CD4-positive, alpha-beta T cell (primary cell): ENCODE data around the gene MAGI1. TPM values are rescaled to one million over a fixed set of nuclear protein-coding genes. Genes with fewer than 3 reads are reported as not detected.

ENCODE experiments used
- ATAC-seq: fragments of 200-7000 bp; cut with Tn5 transposase; one replicate; pipeline ENCODE4 v1.10.0; 2022; ENCODE audit warnings: mild to moderate bottlenecking; ENCODE audit not compliant: poor library complexity
- CTCF ChIA-PET: fragments of 350-600 bp; sonication (Branson Sonifier 250); formaldehyde crosslinking; loops from one replicate; lab custom pipeline; 2021; ENCODE audit warnings: antibody characterized with exemption, inconsistent platforms; lab: Charles Lee
- POLR2A ChIA-PET: fragments of 350-600 bp; sonication (Branson Sonifier 250); formaldehyde crosslinking; loops from one replicate; lab custom pipeline; 2021; ENCODE audit warnings: antibody characterized with exemption, inconsistent platforms; lab: Charles Lee
- DNase-seq, 14 experiments: peaks; one replicate each; pipeline ENCODE4 v3.0.0-alpha.2; 2013 to 2020; ENCODE audit warnings: mixed read lengths in 2 of 14
- H3K27ac ChIP-seq, 2 donors: one replicate each; pipeline versions ENCODE4 v1.5.1 to v1.7.0; 2013; ENCODE audit warnings: low read length in 2 of 2, low read depth in 1 of 2, mild to moderate bottlenecking in 1 of 2
- H3K27me3 ChIP-seq, 2 experiments: 1 replicate in 1 of 2; 2 replicates in 1 of 2; pipeline versions ENCODE4 v1.6.1 to v1.7.0; 2013; ENCODE audit warnings: low read length in 2 of 2, control low read depth in 1 of 2, mild to moderate bottlenecking in 1 of 2, moderate library complexity in 1 of 2; ENCODE audit not compliant: insufficient read depth in 2 of 2, control insufficient read depth in 1 of 2
- H3K36me3 ChIP-seq: one replicate; pipeline ENCODE4 v1.6.1; 2013; ENCODE audit warnings: low read length, control low read depth; ENCODE audit not compliant: insufficient read depth
- H3K4me1 ChIP-seq: one replicate; pipeline ENCODE4 v1.6.1; 2013; ENCODE audit warnings: low read length, control low read depth; ENCODE audit not compliant: insufficient read depth
- H3K4me3 ChIP-seq: one replicate; pipeline ENCODE4 v1.5.1; 2013; ENCODE audit warnings: mild to moderate bottlenecking, low read length, moderate library complexity
- H3K9me3 ChIP-seq, 2 experiments: 1 replicate in 1 of 2; 2 replicates in 1 of 2; pipeline versions ENCODE4 v1.6.1 to v1.7.0; 2013; ENCODE audit warnings: low read length in 2 of 2, mild to moderate bottlenecking in 2 of 2, control low read depth in 1 of 2, moderate library complexity in 1 of 2; ENCODE audit not compliant: control insufficient read depth in 1 of 2, insufficient read depth in 1 of 2
- H3K27ac Mint-ChIP-seq: one replicate; pipeline ENCODE4 v1.8.0; 2020; ENCODE audit warnings: mixed read lengths
- H3K27me3 Mint-ChIP-seq: one replicate; pipeline ENCODE4 v1.8.0; 2021; ENCODE audit warnings: mixed read lengths
- H3K36me3 Mint-ChIP-seq: one replicate; pipeline ENCODE4 v1.8.0; 2021; ENCODE audit warnings: low read depth, mixed read lengths
- H3K4me1 Mint-ChIP-seq: one replicate; pipeline ENCODE4 v1.8.0; 2021; ENCODE audit warnings: low read depth, mixed read lengths
- H3K4me3 Mint-ChIP-seq: one replicate; pipeline ENCODE4 v1.8.0; 2020; ENCODE audit warnings: mild to moderate bottlenecking, mixed read lengths
- H3K9me3 Mint-ChIP-seq: one replicate; pipeline ENCODE4 v1.8.0; 2020; ENCODE audit warnings: mixed read lengths
- intact Hi-C, 2 experiments: fragments of 100-400 bp; cut with DNase I in 1 of 2; cut with micrococcal nuclease in 1 of 2; formaldehyde crosslinking; loops; one replicate each; pipeline versions ENCODE4 v1.15.1 to v1.9.0; 2023 to 2025; cut with DNase I, micrococcal nuclease
- total RNA-seq, 174 experiments: library from RNA in 2 of 174; stranded (reverse) in 2 of 174; gene quantifications; one replicate each; pipeline ENCODE4 v1.2.3 and lab custom pipeline; 2021 to 2026
- TF ChIP-seq, protein P1 (sequence below): fragments of 200-600 bp; IDR thresholded peaks from one replicate; pipeline ENCODE4 v1.8.0; 2022; ENCODE audit warnings: antibody characterized with exemption, mild to moderate bottlenecking

MAGI1 gene
- total RNA-seq, 2 experiments from 2014 or later = not detected

DNA sequence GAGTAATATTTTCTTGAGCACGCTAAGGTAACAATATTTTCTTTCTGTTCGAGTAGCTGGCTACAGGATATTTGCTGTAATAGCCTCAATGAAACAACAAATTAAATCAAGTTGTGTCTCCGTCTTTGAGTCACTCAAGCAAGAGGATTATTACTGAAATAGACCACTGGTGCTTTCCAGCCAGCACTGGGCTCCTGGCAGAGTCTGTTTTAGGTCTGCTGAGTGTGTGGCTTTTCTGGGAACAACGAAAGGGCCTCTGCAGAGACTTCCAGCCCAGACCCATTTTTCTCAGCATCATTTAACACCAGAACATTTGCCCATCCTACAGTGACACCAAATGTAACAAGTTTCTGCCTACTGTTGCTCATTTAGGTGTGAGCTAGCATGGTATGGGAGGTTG is 652.9 kb downstream of the MAGI1 start:
- no peaks in the 10 kb centered on the region for H3K36me3 ChIP-seq
- POLR2A ChIA-PET = no interaction called here
- TF ChIP-seq, protein P1, sequence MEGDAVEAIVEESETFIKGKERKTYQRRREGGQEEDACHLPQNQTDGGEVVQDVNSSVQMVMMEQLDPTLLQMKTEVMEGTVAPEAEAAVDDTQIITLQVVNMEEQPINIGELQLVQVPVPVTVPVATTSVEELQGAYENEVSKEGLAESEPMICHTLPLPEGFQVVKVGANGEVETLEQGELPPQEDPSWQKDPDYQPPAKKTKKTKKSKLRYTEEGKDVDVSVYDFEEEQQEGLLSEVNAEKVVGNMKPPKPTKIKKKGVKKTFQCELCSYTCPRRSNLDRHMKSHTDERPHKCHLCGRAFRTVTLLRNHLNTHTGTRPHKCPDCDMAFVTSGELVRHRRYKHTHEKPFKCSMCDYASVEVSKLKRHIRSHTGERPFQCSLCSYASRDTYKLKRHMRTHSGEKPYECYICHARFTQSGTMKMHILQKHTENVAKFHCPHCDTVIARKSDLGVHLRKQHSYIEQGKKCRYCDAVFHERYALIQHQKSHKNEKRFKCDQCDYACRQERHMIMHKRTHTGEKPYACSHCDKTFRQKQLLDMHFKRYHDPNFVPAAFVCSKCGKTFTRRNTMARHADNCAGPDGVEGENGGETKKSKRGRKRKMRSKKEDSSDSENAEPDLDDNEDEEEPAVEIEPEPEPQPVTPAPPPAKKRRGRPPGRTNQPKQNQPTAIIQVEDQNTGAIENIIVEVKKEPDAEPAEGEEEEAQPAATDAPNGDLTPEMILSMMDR = no peak

DNA sequence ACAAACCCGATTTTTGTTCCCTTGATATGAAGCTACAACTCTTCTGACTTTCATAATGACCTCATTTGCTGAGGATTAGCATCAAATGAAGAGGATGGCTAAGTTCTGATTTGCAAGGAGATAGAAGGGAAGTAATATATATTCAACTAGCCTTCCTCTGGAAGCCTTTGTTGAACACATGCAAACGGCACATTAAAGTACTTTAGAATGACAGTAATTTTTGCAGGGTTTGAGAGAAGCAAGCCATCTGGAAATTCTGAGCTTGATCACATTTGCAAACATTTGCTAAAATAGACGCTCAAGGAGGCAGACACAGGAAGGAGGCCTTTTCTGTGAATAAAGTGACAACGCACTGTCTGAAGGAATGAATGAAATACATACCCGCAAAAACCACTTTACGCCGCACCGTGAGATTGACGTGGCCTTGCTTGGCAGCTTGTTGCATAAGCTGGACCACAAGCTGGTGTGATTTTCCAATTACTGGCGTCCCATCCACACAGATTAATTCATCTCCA is 657.2 kb downstream of the MAGI1 start:
- Mint-ChIP-seq H3K27me3 (no peaks in the 10 kb centered on the region), H3K36me3 (no peaks in the 10 kb centered on the region), H3K4me3 (no peak overlapping the region), H3K27ac (no peak overlapping the region), H3K4me1 (no peaks in the 10 kb centered on the region), H3K9me3 (peaks cover 6% of the 10 kb centered on the region)
- H3K4me3 ChIP-seq = no peak overlapping the region
- H3K27me3 ChIP-seq = no peaks in the 10 kb centered on the region
- H3K4me1 ChIP-seq = no peaks in the 10 kb centered on the region
- DNase-seq = no peak
- TF ChIP-seq, protein P1 = no peak
- peaks cover 0 to 14% of the 10 kb centered on the region in 2 experiments for H3K9me3 ChIP-seq
- H3K27ac ChIP-seq = no peak overlapping the region
- no peak for ATAC-seq
- POLR2A ChIA-PET = no interaction called here
- intact Hi-C loops = no loop called here
- H3K36me3 ChIP-seq = no peaks in the 10 kb centered on the region
- CTCF ChIA-PET = interaction anchor here (0.6 kb wide), 1 partner anchor 257 kb away, joined by 3 read pairs; no protein-coding TSS in a partner anchor

More for the DNA sequence above, 652.9 kb downstream of the MAGI1 start:
- DNase-seq (no peak), ATAC-seq (no peak)
- no peaks in the 10 kb centered on the region for H3K27me3 Mint-ChIP-seq
- H3K36me3 Mint-ChIP-seq = no peaks in the 10 kb centered on the region
- CTCF ChIA-PET = interaction anchor here (0.6 kb wide), 1 partner anchor 11 kb away, joined by 3 read pairs; no protein-coding TSS in a partner anchor
- Histone ChIP-seq H3K9me3 (peaks cover 0 to 6% of the 10 kb centered on the region in 2 experiments), H3K4me1 (no peaks in the 10 kb centered on the region), H3K4me3 (no peak overlapping the region), H3K27ac (no peak overlapping the region), H3K27me3 (no peaks in the 10 kb centered on the region)
- no peaks in the 10 kb centered on the region for H3K4me1 Mint-ChIP-seq
- intact Hi-C loops = no loop called here
- H3K27ac Mint-ChIP-seq = no peak overlapping the region
- H3K9me3 Mint-ChIP-seq = peaks cover 5% of the 10 kb centered on the region
- H3K4me3 Mint-ChIP-seq = no peak overlapping the region

DNA sequence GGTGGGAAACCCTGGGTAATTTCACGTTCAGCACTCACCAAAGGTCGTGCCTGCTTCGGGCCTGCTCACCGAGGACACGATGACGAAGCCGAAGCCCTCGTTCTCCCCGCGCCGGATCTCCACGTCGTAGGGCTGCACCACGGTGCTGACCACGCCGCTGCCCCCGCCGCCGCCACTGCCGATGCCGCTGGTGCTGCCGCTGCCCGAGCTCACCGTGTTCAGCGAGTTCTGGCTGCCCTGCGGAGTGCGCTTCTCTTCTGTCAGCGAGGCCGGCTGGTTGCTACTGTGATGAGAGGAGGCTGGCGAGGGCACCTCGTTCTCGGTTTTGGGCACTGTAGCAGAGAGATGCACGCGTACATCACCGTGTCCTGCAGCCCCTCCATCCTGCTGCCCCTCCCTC is 659.5 kb downstream of the MAGI1 start:
- POLR2A ChIA-PET = no interaction called here
- TF ChIP-seq, protein P1 = no peak
- ATAC-seq = no peak
- H3K4me1 ChIP-seq = no peaks in the 10 kb centered on the region
- intact Hi-C loops = no loop called here
- H3K9me3 Mint-ChIP-seq = peaks cover 8% of the 10 kb centered on the region
- H3K9me3 ChIP-seq = peaks cover 0 to 17% of the 10 kb centered on the region in 2 experiments
- H3K4me1 Mint-ChIP-seq = no peaks in the 10 kb centered on the region
- H3K36me3 ChIP-seq = no peaks in the 10 kb centered on the region
- H3K4me3 ChIP-seq = no peak overlapping the region
- CTCF ChIA-PET = no interaction called here
- H3K27me3 Mint-ChIP-seq = no peaks in the 10 kb centered on the region
- no peak overlapping the region for H3K27ac ChIP-seq
- DNase-seq = no peak
- H3K27ac Mint-ChIP-seq = no peak overlapping the region
- H3K4me3 Mint-ChIP-seq = no peak overlapping the region
- H3K27me3 ChIP-seq = no peaks in the 10 kb centered on the region
- H3K36me3 Mint-ChIP-seq = no peaks in the 10 kb centered on the region
